NCI-H1417 treated with DMSO at 0.1 percent for 48 hours (cell line): ENCODE measurements around the gene VPS35L.

Experiments
- DNase-seq: peaks from one replicate; lab custom pipeline; 2025; lab: John Stamatoyannopoulos, UW

The VPS35L gene

GRCh38 chr16:19691161-19691711, 135.7 kb downstream of the VPS35L start:
- DNase-seq: no peak

DNA sequence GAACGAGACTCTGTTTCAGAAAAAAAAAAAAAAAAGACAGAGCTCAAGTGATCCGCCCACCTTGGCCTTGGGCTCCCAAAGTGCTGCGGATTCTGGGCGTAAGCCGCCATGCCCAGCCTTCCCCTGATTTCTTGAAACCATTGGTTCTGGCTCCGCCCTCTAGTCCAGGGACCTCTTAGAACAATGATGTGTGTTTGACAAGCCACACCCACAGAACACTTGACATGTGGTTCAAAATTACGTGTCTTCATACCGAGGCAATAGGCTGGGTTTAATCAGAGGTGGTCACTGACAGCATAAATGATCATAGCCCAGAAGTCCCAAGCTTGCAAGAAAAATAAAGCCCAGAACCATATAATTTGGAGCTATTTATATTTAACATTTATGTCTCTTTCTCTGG, 139.5 kb downstream of the VPS35L start:
- DNase-seq: no peak

DNA sequence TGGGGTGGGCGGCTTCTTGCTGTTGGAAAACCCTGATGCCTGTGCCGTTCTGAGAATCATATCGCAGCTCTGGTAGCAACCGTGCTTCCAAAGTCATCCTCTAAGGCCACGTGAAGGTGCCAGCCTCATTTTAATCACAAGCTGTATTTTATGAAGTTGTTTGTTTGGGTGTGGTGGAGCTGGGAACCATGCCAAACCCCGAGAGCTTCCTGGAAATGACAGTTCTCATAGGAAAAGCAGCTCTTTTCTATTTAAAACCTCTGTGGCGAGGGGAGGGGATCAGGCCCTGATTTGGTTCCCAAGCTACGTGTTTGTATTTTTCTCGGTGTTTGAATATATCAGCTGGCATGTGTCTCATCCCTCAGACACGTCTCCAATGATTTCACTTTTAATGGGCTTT, 140.8 kb downstream of the VPS35L start:
- DNase-seq: peak; percentile 40

- peak; percentile 18 for DNase-seq
Measured at GRCh38 chr16:19696961-19697360, 141.5 kb downstream of the VPS35L start.

GRCh38 chr16:19697756-19698318, 142.3 kb downstream of the VPS35L start:
- no peak for DNase-seq

DNA sequence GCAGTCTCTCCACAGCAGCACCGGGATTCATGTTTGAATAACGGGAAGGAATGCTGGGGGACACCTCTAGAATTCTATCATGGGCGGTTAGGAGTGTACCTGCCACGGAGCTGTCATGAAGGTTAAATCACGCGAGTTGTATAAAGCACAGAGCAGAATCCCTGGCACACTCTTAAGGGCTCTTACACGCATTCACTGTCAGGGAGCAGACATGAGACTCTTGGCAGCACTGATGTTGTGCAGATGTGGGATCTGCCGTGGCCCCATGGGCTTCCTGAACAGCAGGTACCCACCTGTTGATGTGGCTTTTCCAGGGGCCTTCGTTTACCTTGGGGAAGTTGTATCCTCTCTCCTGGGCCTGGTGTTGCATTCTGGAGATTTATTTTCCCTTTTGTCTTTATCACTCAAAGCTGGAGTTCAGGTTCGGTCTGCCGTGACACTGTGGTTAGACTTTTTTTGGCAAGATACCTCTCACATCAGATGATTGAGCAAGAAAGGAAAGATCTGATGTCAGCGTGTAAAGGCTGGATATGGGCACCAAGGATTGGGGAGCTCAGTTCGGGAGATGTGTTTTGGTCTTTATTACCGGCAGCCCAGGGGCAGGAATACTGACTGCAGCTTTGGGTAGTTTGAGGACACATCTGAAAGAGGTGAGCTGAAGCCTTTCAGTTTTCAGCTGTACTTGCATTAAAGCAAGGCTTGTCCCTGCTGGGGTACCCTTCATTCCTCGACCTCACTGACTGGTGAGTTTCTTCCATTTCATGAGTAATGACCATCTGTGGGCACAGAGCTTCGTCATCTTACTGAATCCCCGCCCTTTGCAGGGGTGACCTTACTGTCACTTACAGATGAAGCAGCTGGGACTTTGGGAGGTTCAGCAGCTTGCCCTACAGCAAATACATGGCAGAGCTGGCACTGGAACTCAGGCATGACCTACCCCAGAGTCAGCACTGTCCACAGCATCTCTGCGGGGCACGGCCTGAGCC, 143.3 kb downstream of the VPS35L start:
- DNase-seq: no peak

GRCh38 chr16:19699472-19699871, 144.0 kb downstream of the VPS35L start:
- no peak for DNase-seq

DNA sequence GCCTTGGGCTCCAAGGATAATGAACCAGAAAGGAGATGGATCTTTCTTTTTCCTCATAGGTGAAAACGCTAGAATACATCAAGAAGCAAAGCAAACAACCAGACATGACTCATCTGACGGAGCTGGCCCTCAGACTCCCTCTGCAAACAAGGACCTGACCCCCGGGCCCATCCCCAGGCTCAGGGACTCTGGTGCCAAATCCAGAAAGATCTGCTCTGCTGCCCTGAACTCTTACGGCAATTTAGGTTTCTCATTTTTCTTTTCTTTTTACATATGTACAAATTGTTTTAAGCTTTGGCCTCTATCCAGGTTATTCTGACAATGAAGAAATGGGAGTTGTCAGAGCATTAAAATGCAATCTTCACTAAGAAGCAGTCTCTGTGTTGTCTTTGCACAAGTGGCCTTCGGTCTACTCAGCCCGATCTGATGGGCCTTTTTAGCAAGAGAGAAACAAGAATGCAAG, 144.8 kb downstream of the VPS35L start:
- no peak for DNase-seq

GRCh38 chr16:19701091-19701490, 145.6 kb downstream of the VPS35L start:
- no peak for DNase-seq

DNA sequence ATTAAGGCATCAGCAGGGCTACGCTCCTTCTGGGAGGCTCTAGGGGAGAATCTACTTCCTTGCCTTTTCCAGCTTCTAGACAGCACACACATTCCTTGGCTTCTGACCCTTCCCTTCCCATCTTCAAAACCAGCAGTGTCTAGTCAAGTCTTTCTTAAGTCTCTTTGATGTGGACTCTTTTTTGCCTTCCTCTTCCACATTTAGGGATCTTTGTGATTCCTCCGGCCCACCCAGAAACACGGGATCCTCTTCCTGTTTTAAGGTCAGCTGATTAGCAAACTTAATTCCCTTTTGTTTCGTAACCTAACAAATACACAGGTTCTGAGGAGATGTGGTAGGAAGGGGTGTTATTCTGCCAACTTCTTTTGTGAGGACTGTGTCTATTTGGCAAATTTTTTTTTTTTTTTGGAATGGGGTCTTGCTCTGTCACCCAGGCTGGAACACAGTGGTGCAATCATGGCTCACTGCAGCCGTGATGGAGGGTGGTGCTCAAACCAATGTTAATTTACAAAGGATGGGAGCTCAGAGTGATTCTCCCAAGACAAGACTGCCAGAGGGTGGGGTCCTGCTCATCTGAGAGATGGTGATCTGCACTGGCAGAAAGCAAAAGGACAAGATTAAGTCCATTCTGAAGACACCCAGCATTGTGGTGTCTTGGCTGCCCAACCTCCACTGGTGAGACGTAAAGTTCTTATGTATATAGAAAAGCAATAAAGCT, 147.8 kb downstream of the VPS35L start:
- DNase-seq: no peak

DNA sequence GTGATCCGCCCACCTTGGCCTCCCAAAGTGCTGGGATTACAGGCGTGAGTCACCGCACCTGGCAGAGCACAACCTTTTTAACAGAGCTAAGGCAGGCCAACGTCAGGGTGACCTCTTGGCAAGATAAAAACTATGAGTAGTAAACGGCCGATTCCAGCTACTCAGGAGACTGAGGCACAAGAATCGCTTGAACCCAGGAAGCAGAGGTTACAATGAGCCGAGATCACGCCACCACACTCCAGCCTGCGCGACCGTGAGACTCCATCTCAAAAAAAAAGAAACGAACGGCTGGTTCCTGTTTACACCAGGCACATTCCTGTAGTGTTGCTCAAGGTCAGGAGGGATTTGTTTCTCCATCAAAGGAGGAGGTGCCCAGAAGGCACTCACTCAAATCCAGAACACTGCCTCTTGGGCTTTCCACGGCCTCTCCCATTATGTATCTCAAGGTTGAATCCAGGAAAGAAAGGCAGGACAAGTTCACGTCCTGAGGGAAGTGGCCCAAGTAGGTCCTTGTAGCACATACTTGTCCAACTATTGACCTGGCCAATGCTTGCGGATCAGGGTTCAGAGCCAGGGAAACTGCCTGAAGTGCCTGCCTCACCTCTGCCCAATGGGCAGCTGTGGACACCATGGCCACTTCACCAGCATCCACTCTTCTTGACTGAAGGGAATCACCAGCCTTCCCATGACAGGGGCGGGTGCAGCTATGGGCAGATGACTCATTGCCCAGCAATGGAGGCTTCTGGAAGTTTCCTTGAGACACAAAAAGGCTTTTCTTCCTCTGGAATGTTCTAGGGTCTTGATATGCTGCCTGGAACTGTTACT, 149.0 kb downstream of the VPS35L start:
- no peak for DNase-seq

DNA sequence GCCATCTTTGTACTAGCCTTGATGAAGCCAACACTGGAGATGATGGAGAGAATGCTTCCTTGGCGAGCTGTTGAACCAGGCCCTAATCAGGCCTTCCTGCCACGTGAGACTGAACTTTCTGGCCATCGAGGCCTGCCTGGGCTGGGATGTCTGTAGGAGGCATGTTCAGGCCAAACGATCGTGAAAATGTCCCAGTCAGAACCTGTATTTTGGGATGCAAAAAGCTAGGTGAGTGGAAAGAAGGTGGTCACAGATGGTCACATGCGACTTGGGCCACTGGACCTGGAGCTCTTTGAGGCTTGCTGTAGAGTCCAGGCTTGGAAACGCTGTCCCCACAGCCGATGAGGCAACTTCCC, 149.6 kb downstream of the VPS35L start:
- DNase-seq: no peak

- no peak for DNase-seq
Measured at GRCh38 chr16:19705843-19706242, 150.3 kb downstream of the VPS35L start.

DNA sequence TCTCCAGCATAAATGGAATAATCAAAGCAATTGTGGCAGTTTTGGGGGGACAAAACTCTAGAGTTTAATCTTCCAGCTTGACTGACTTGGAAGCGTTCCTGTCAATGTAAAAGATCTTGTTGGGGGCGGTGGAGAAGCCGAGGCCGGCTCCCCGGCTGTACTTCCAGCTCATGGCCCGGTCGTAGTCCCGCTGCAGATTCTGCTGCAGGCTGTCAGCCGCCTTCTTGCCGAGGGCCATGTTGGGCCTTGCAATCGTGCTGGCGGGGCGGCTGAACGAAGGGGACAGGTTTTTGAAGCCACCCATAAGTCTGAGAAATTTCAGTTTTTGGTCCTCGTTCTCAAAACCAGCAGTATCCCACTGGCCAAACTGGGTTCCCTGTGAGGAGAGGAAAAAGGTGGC, 151.3 kb downstream of the VPS35L start:
- DNase-seq: no peak

DNA sequence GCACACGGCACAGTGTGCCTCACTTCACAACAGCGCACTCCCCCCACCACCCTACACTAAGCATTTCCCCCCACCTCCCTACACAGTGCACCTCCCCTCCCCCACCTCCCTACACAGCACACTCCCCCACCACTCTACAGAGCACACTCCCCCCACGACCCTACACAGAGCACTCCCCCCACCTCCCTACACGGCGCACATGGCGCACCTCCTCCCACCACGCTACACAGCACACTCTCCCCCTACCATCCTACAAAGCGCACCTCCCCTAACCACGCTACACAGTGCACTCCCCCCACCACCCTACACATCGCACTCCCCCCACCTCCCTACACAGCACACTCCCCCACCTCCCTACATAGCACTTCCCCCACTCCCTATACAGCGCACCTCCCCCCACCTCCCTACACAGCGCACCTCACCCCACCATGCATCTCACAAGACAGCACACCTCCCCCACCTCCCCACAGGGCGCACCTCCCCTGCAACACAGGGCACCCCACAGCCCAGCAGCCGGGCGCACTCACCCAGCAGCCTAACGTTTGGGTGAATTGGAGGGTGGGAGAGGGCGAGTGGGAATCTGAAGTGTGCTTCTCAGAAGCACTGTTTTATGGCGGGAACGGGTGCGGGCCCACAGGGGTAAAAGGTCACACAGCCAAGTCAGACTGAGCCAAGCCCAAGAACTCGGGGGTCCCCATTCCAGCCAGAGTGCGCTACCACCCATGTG, 152.2 kb downstream of the VPS35L start:
- DNase-seq: no peak

DNA sequence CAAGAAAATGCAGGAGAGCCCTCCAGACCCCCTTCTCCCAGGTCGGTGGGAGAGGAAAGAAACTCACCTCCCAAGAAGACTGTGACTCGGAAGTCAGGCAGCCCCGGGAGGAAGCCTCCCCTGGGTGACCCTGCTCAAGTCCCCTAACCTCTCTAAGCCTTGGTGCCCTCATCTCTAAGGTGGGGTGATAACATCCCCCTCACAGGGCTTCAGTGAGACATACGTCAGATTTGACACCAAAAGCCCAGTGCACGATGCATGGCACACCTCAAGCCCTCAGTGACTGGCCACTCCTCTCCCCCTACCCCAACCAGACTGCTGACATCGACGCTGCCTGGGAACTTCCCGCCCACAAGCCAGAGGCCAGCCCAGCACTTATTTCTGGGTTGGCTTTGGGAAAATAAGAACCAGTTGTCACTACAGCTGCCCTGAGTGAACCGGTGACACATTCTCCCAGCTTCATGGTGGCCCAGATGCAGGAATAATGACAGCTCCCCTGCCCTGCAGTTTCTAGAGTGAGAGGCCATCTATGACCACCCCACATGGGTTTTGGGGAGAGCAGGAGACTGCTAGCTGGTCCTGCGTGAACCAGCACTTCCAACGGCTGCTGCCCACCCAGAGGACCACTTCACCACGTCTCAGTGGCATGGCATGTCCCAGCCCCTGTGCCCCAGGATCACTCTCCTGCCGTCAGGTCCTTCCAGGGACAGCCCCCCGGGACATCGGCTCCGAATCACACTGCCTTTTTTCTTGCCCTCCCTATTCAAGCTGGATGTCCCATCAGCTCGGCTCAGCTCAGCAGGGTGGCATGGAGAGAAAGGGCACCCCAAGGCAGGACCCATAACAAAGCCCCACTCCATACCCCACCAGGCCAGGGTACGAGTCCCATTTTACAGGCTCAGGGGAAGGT, 153.0 kb downstream of the VPS35L start:
- DNase-seq: no peak

GRCh38 chr16:19709381-19710136, 154.1 kb downstream of the VPS35L start:
- DNase-seq: no peak

GRCh38 chr16:19710191-19710908, 154.8 kb downstream of the VPS35L start:
- no peak for DNase-seq
